DND-41 (cell line): ENCODE results near the gene NRG2.

ENCODE experiments used
- CTCF ChIP-seq: IDR thresholded peaks from 2 replicates; pipeline ENCODE4 v1.5.1; 2012; ENCODE audit warnings: borderline replicate concordance, low read length, moderate library complexity, mild to moderate bottlenecking; ENCODE audit not compliant: poor library complexity, severe bottlenecking; ENCODE audit errors: extremely low read depth
- EZH2 ChIP-seq: IDR thresholded peaks from 3 replicates; pipeline ENCODE4 v1.6.1; 2012; ENCODE audit warnings: borderline replicate concordance, low read depth, mild to moderate bottlenecking, moderate library complexity, low read length, inconsistent platforms; ENCODE audit not compliant: severe bottlenecking

- no peak for TF ChIP-seq CTCF
- TF ChIP-seq EZH2 = no peak
Measured at GRCh38 chr5:139820130-139820529, 223.0 kb downstream of the NRG2 start.
